ENCODE results near the gene ELL.

ELL gene

DNA sequence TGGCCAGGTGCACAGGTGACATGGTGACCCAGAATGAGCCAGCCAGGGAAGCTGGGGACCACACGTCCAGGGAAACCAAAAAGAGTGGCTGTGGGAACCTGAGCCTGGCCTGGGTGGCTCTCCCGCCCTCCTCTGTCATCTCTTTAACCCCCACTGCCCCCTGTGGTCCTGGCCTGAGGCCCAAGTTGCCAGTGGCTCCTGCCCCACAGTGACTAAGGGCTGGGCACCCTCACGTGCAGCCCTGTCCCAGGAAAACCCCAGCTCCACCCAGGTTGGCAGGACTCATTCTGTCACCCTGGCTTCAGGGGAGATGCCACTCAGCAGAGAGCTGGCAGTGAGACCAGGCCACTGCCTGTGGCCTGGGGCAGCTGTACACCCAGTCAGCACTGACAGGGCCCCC lies 53.4 kb downstream of the ELL start:
- TF ChIP-seq, protein P1, sequence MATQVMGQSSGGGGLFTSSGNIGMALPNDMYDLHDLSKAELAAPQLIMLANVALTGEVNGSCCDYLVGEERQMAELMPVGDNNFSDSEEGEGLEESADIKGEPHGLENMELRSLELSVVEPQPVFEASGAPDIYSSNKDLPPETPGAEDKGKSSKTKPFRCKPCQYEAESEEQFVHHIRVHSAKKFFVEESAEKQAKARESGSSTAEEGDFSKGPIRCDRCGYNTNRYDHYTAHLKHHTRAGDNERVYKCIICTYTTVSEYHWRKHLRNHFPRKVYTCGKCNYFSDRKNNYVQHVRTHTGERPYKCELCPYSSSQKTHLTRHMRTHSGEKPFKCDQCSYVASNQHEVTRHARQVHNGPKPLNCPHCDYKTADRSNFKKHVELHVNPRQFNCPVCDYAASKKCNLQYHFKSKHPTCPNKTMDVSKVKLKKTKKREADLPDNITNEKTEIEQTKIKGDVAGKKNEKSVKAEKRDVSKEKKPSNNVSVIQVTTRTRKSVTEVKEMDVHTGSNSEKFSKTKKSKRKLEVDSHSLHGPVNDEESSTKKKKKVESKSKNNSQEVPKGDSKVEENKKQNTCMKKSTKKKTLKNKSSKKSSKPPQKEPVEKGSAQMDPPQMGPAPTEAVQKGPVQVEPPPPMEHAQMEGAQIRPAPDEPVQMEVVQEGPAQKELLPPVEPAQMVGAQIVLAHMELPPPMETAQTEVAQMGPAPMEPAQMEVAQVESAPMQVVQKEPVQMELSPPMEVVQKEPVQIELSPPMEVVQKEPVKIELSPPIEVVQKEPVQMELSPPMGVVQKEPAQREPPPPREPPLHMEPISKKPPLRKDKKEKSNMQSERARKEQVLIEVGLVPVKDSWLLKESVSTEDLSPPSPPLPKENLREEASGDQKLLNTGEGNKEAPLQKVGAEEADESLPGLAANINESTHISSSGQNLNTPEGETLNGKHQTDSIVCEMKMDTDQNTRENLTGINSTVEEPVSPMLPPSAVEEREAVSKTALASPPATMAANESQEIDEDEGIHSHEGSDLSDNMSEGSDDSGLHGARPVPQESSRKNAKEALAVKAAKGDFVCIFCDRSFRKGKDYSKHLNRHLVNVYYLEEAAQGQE (IDR thresholded peaks at IDR 0.05; ENCODE audit: low read depth), result no peak
- TF ChIP-seq EP300 (IDR thresholded peaks at IDR 0.05; ENCODE audit: borderline replicate concordance), result no peak
- TF ChIP-seq YY1 (IDR thresholded peaks at IDR 0.05; ENCODE audit: low read depth), result no peak
- TF ChIP-seq, protein P2, sequence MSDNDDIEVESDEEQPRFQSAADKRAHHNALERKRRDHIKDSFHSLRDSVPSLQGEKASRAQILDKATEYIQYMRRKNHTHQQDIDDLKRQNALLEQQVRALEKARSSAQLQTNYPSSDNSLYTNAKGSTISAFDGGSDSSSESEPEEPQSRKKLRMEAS (IDR thresholded peaks at IDR 0.05), result no peak
- no peak for TF ChIP-seq TCF12 (IDR thresholded peaks at IDR 0.05; ENCODE audit: low read depth)
- no peak for TF ChIP-seq TAF1 (IDR thresholded peaks at IDR 0.05; ENCODE audit: low read depth)
- TF ChIP-seq TEAD4 (IDR thresholded peaks at IDR 0.05), result no peak
- TF ChIP-seq, protein P3, sequence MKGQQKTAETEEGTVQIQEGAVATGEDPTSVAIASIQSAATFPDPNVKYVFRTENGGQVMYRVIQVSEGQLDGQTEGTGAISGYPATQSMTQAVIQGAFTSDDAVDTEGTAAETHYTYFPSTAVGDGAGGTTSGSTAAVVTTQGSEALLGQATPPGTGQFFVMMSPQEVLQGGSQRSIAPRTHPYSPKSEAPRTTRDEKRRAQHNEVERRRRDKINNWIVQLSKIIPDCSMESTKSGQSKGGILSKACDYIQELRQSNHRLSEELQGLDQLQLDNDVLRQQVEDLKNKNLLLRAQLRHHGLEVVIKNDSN (IDR thresholded peaks at IDR 0.05), result no peak
- TF ChIP-seq RAD21 (IDR thresholded peaks at IDR 0.05; ENCODE audit: low read depth), result no peak
- TF ChIP-seq EGR1 (IDR thresholded peaks at IDR 0.05), result no peak
- TF ChIP-seq FOXM1 (IDR thresholded peaks at IDR 0.05; ENCODE audit: borderline replicate concordance, low read depth), result no peak
- TF ChIP-seq ZBTB7A (IDR thresholded peaks at IDR 0.05; ENCODE audit: low read depth), result no peak
- no peak for TF ChIP-seq CEBPB (IDR thresholded peaks at IDR 0.05)
- TF ChIP-seq CREB1 (IDR thresholded peaks at IDR 0.05; ENCODE audit: low read depth), result no peak
- no peak for TF ChIP-seq NFIC (IDR thresholded peaks at IDR 0.05)

DNA sequence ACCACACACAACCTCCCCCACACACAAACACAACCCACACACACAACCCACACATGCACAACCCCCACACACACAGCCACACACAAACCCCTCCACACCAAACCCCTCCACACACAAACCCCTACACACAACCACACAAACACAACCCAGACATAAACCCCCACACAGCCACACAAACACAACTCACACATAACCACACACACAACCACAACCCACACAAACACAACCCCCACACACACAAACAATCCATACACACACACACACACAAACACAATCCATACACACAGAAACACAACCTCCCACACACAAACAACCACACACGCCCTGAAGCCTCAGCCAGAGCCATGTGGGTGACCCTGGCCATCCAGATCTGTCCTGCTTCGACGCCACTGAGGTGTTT lies 53.9 kb downstream of the ELL start:
- no peak for TF ChIP-seq FOXM1 (IDR thresholded peaks at IDR 0.05; ENCODE audit: borderline replicate concordance, low read depth)
- TF ChIP-seq TEAD4 (IDR thresholded peaks at IDR 0.05), result no peak
- TF ChIP-seq TAF1 (IDR thresholded peaks at IDR 0.05; ENCODE audit: low read depth), result no peak
- no peak for TF ChIP-seq TCF12 (IDR thresholded peaks at IDR 0.05; ENCODE audit: low read depth)
- TF ChIP-seq CREB1 (IDR thresholded peaks at IDR 0.05; ENCODE audit: low read depth), result no peak
- TF ChIP-seq, protein P3 (IDR thresholded peaks at IDR 0.05), result no peak
- no peak for TF ChIP-seq NFIC (IDR thresholded peaks at IDR 0.05)
- TF ChIP-seq, protein P2 (IDR thresholded peaks at IDR 0.05), result no peak
- no peak for TF ChIP-seq CEBPB (IDR thresholded peaks at IDR 0.05)
- no peak for TF ChIP-seq EGR1 (IDR thresholded peaks at IDR 0.05)
- no peak for TF ChIP-seq ZBTB7A (IDR thresholded peaks at IDR 0.05; ENCODE audit: low read depth)
- no peak for TF ChIP-seq EP300 (IDR thresholded peaks at IDR 0.05; ENCODE audit: borderline replicate concordance)
- TF ChIP-seq YY1 (IDR thresholded peaks at IDR 0.05; ENCODE audit: low read depth), result no peak
- TF ChIP-seq, protein P1 (IDR thresholded peaks at IDR 0.05; ENCODE audit: low read depth), result no peak

DNA sequence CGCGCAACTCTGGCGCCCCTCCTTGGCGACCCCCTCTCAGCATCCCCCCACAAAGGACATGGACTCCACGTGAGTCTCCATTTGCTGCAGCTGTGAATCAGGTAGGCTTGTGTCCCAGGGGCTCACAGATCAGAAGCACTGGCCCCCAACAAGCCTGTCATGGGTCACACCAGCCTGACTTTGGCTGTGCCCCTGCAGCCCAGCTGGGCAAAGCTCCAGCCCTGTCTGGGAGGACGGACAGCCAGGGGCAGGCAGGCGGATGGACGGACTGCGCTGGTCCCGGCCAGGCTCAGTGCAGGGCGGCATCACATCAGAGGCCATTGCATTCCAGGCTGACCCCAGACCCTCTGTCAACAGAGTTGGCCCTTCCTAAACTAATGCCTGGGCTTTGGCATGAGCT lies 55.5 kb downstream of the ELL start:
- TF ChIP-seq RAD21 (IDR thresholded peaks at IDR 0.05; ENCODE audit: low read depth) (no peak), NFIC (IDR thresholded peaks at IDR 0.05) (no peak), TCF12 (IDR thresholded peaks at IDR 0.05; ENCODE audit: low read depth) (no peak), EP300 (IDR thresholded peaks at IDR 0.05; ENCODE audit: borderline replicate concordance) (no peak), ZBTB7A (IDR thresholded peaks at IDR 0.05; ENCODE audit: low read depth) (no peak)
- TF ChIP-seq, protein P2 (IDR thresholded peaks at IDR 0.05), result no peak

DNA sequence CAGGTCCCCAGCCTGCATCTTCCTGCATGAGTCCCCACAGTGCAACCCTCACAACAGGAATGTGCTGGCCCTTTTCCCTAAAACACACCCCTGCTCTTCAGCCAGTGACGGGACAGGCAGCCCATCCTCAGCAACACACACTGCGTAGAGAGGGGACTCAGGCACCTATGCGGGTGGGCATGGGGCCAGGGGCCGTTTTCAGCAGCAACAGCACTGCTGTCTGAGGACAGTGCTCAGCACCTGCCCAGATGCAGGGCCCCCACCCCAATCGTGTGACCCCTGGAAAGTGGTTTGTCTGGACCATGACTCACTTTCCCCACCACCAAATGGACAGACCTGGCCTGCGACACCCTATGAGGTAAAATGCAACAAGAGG lies 55.9 kb downstream of the ELL start:
- TF ChIP-seq EGR1 (IDR thresholded peaks at IDR 0.05) (no peak), TCF12 (IDR thresholded peaks at IDR 0.05; ENCODE audit: low read depth) (no peak), TEAD4 (IDR thresholded peaks at IDR 0.05) (no peak), NFIC (IDR thresholded peaks at IDR 0.05) (no peak), RAD21 (IDR thresholded peaks at IDR 0.05; ENCODE audit: low read depth) (no peak), YY1 (IDR thresholded peaks at IDR 0.05; ENCODE audit: low read depth) (no peak), ZBTB7A (IDR thresholded peaks at IDR 0.05; ENCODE audit: low read depth) (no peak), CEBPB (IDR thresholded peaks at IDR 0.05) (no peak), EP300 (IDR thresholded peaks at IDR 0.05; ENCODE audit: borderline replicate concordance) (no peak), TAF1 (IDR thresholded peaks at IDR 0.05; ENCODE audit: low read depth) (no peak), FOXM1 (IDR thresholded peaks at IDR 0.05; ENCODE audit: borderline replicate concordance, low read depth) (no peak), CREB1 (IDR thresholded peaks at IDR 0.05; ENCODE audit: low read depth) (no peak)
- TF ChIP-seq, protein P3 (IDR thresholded peaks at IDR 0.05), result no peak
- TF ChIP-seq, protein P2 (IDR thresholded peaks at IDR 0.05), result no peak
- TF ChIP-seq, protein P1 (IDR thresholded peaks at IDR 0.05; ENCODE audit: low read depth), result no peak

Data from Ishikawa (cell line).